NB4 (cell line): ENCODE results near the gene CYP24A1.

ENCODE experiments used
- DNase-seq: peaks from one replicate; pipeline ENCODE4 v3.0.0; 2010; ENCODE audit warnings: low read depth
- H3K4me3 ChIP-seq: one replicate; pipeline ENCODE4 v1.5.1; 2011; ENCODE audit warnings: mild to moderate bottlenecking, low read depth, low read length, moderate library complexity
- CTCF ChIP-seq: IDR thresholded peaks from one replicate; pipeline ENCODE4 v1.5.1; 2012; ENCODE audit warnings: low read depth, low read length
- MAX ChIP-seq: IDR thresholded peaks from 2 replicates; pipeline ENCODE4 v1.6.1; 2011; ENCODE audit warnings: low read depth, low read length
- MYC ChIP-seq: IDR thresholded peaks from 2 replicates; pipeline ENCODE4 v1.6.1; 2011; ENCODE audit warnings: low read depth, low read length
- POLR2A ChIP-seq: IDR thresholded peaks from 2 replicates; pipeline ENCODE4 v1.6.1; 2011; ENCODE audit warnings: mild to moderate bottlenecking; ENCODE audit not compliant: insufficient read length; ENCODE audit errors: extremely low read depth

The CYP24A1 gene

GRCh38 chr20:54113566-54113965 is 60.2 kb downstream of the CYP24A1 start:
- TF ChIP-seq MAX: no peak
- TF ChIP-seq MYC: no peak
- TF ChIP-seq CTCF: no peak
- TF ChIP-seq POLR2A: no peak
- DNase-seq: no peak
- H3K4me3 ChIP-seq: no peak overlapping the region

GRCh38 chr20:54112221-54112884 is 61.4 kb downstream of the CYP24A1 start:
- H3K4me3 ChIP-seq: no peak overlapping the region
- TF ChIP-seq POLR2A (no peak), MYC (no peak), MAX (no peak), CTCF (no peak)
- DNase-seq: no peak

GRCh38 chr20:54111460-54111859 is 62.3 kb downstream of the CYP24A1 start:
- H3K4me3 ChIP-seq: no peak overlapping the region
- no peak for TF ChIP-seq MAX
- no peak for TF ChIP-seq POLR2A
- no peak for DNase-seq

- DNase-seq: no peak
- no peak for TF ChIP-seq MAX
- no peak for TF ChIP-seq POLR2A
- TF ChIP-seq MYC: no peak
- no peak for TF ChIP-seq CTCF
- H3K4me3 ChIP-seq: no peak overlapping the region
Measured at GRCh38 chr20:54110457-54110856, 63.3 kb downstream of the CYP24A1 start.

- DNase-seq: no peak
- no peak for TF ChIP-seq MYC
- no peak for TF ChIP-seq CTCF
- no peak for TF ChIP-seq MAX
- no peak for TF ChIP-seq POLR2A
- no peak overlapping the region for H3K4me3 ChIP-seq
Measured at GRCh38 chr20:54110041-54110440, 63.7 kb downstream of the CYP24A1 start.

GRCh38 chr20:54108817-54109216 is 65.0 kb downstream of the CYP24A1 start:
- DNase-seq: no peak
- TF ChIP-seq POLR2A: no peak
- TF ChIP-seq MAX: no peak
- TF ChIP-seq CTCF: no peak
- TF ChIP-seq MYC: no peak
- H3K4me3 ChIP-seq: no peak overlapping the region
